ENCODE measurements around the gene MORC3. TPM values are rescaled to one million over a fixed set of nuclear protein-coding genes. Genes with fewer than 3 reads are reported as not detected.
A peak's percentile ranks its signal among the peaks of the same experiment; 100 is the strongest.
"Not testable (repeated sequence)": the region's sequence is repeated elsewhere in the genome, so short reads cannot be mapped to it uniquely, and the experiment has no call there.

The MORC3 gene
- total and polyA plus RNA-seq, 4 donors = 12.0 to 45.2 (median 28.5) TPM

DNA sequence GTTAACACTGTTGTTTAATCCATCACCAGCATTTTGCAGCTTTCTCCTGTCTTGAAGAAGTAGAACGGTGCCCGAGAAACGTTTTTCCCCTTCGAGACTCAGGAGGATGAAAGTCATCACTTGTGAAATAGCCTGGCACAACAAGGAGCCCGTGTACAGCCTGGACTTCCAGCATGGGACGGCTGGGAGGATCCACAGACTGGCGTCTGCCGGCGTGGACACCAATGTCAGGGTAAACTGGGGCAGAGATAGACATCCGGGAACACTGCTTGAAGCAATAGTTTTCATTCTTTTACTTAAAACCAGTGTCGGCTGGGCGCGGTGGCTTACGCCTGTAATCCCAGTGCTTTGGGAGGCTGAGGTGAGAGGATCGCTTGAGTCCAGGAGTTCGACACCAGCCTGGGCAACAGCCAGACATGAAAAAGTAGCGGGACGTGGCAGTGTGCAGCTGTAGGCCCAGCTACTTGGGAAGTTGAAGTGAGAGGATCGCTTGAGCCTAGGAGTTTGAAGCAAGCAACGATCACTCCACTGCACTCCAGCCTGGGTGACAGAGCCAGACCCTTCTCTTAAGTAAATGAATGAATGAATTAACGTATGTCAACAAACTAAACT, 66.1 kb downstream of the MORC3 start:
- Histone ChIP-seq H3K27me3 (ENCODE audit: control insufficient read depth in 1 of 2, insufficient read depth in 2 of 2, low read length in 1 of 2) (no peaks in the 10 kb centered on the region), H3K4me1 (ENCODE audit: control insufficient read depth in 1 of 2, insufficient read depth in 2 of 2, low read length in 2 of 2) (no peaks in the 10 kb centered on the region), H3K9me3 (ENCODE audit: control insufficient read depth, low read length) (no peaks in the 10 kb centered on the region), H3K36me3 (ENCODE audit: control insufficient read depth in 1 of 2, insufficient read depth in 2 of 2, low read length in 1 of 2) (no peaks in the 10 kb centered on the region), H3K27ac (ENCODE audit: low read depth in 1 of 2, low read length in 2 of 2) (no peak overlapping the region), H3K4me3 (ENCODE audit: low read length in 2 of 2) (peak overlapping the region; percentile 89 to 90)
- intact Hi-C loops (cut with DNase I) = no loop called here
- no peak for DNase-seq
- ATAC-seq (ENCODE audit: low FRiP score) = no peak
- 72 to 73% methylated on average over 21 of the region's 21 CpGs for WGBS, 2 donors

GRCh38 chr21:36388096-36388495, 68.1 kb downstream of the MORC3 start:
- intact Hi-C loops (cut with DNase I) = no loop called here
- DNase-seq (no peak), ATAC-seq (ENCODE audit: low FRiP score) (no peak)
- Histone ChIP-seq H3K36me3 (ENCODE audit: control insufficient read depth in 1 of 2, insufficient read depth in 2 of 2, low read length in 1 of 2) (no peaks in the 10 kb centered on the region), H3K27me3 (ENCODE audit: control insufficient read depth in 1 of 2, insufficient read depth in 2 of 2, low read length in 1 of 2) (no peaks in the 10 kb centered on the region), H3K4me1 (ENCODE audit: control insufficient read depth in 1 of 2, insufficient read depth in 2 of 2, low read length in 2 of 2) (no peaks in the 10 kb centered on the region), H3K4me3 (ENCODE audit: low read length in 2 of 2) (no peak overlapping the region), H3K9me3 (ENCODE audit: control insufficient read depth, low read length) (no peaks in the 10 kb centered on the region), H3K27ac (ENCODE audit: low read depth in 1 of 2, low read length in 2 of 2) (no peak overlapping the region)
- WGBS, 2 donors = 97 to 98% methylated on average over 6 of the region's 6 CpGs

- DNase-seq (no peak), ATAC-seq (ENCODE audit: low FRiP score) (no peak)
- H3K4me1 ChIP-seq (ENCODE audit: control insufficient read depth in 1 of 2, insufficient read depth in 2 of 2, low read length in 2 of 2) = no peaks in the 10 kb centered on the region
- no peak overlapping the region for H3K27ac ChIP-seq (ENCODE audit: low read depth in 1 of 2, low read length in 2 of 2)
- 26 to 31% methylated on average over 10 of the region's 10 CpGs for WGBS, 2 donors
- H3K27me3 ChIP-seq (ENCODE audit: control insufficient read depth in 1 of 2, insufficient read depth in 2 of 2, low read length in 1 of 2) = no peaks in the 10 kb centered on the region
- H3K36me3 ChIP-seq (ENCODE audit: control insufficient read depth in 1 of 2, insufficient read depth in 2 of 2, low read length in 1 of 2) = no peaks in the 10 kb centered on the region
- no peak overlapping the region for H3K4me3 ChIP-seq (ENCODE audit: low read length in 2 of 2)
- no peaks in the 10 kb centered on the region for H3K9me3 ChIP-seq (ENCODE audit: control insufficient read depth, low read length)
- intact Hi-C loops (cut with DNase I) = no loop called here
These were observed 68.8 kb downstream of the MORC3 start for GRCh38 chr21:36388835-36389234.

DNA sequence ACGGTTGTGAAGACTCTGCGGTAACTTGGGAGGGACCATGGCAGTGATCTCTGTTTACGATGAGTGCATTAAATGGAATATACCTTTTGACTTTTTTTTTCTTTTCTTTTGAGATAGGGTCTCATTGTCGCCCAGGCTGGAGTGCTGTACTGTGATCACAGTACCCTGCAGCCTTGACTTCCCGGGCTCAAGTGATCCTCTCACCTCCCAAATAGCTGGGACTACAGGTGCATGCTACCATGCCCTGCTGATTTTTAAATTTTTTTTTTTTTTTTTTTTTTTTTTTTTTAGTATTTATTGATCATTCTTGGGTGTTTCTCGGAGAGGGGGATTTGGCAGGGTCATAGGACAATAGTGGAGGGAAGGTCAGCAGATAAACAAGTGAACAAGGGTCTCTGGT, 71.7 kb downstream of the MORC3 start:
- H3K4me1 ChIP-seq (ENCODE audit: control insufficient read depth in 1 of 2, insufficient read depth in 2 of 2, low read length in 2 of 2); H3K9me3 ChIP-seq (ENCODE audit: control insufficient read depth, low read length); H3K27me3 ChIP-seq (ENCODE audit: control insufficient read depth in 1 of 2, insufficient read depth in 2 of 2, low read length in 1 of 2); DNase-seq; ATAC-seq (ENCODE audit: low FRiP score); intact Hi-C loops (cut with DNase I); H3K36me3 ChIP-seq (ENCODE audit: control insufficient read depth in 1 of 2, insufficient read depth in 2 of 2, low read length in 1 of 2); H3K4me3 ChIP-seq (ENCODE audit: low read length in 2 of 2); H3K27ac ChIP-seq (ENCODE audit: low read depth in 1 of 2, low read length in 2 of 2): not testable (repeated sequence)
- 97% methylated on average over 5 of the region's 6 CpGs for WGBS, 2 donors

DNA sequence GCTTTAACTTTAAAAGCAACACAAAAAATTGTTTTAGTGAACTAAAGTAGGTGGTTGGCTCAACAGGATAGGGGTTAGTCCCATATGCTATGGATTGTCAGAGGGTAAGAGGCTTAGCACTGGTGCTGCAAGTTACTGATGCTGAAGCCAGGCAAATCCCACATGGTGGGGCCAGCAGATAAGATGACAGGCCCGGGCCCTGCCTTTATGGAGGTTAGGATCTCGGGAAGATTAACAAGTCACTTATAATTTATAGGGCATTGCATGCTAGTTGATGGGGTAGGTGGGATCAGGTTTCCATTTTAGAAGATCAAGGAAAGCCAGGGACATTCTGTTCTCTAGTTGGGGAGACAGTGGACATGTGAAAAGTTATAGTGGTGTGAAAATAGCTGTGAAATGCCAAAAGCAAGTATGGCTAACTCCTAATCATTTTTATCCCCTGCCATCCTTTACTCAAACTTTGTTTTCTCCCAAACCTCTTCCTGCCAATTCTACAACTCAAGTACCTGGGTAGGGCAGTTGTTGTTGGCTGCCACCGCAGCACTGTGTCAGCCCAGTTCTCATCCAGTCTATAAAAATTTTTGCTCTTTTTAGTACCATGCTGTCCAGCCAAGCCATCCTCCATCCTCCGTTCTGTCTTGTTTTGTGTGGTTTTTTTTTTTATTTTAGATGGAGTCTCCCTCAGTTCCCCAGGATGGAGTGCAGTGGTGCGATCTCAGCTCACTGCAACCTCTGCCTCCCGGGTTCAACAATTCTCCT, 75.5 kb downstream of the MORC3 start:
- intact Hi-C loops (cut with DNase I) = no loop called here
- H3K27me3 ChIP-seq (ENCODE audit: control insufficient read depth in 1 of 2, insufficient read depth in 2 of 2, low read length in 1 of 2) = no peaks in the 10 kb centered on the region
- H3K4me1 ChIP-seq (ENCODE audit: control insufficient read depth in 1 of 2, insufficient read depth in 2 of 2, low read length in 2 of 2) = no peaks in the 10 kb centered on the region
- 86 to 91% methylated on average over 6 of the region's 6 CpGs for WGBS, 2 donors
- no peaks in the 10 kb centered on the region for H3K9me3 ChIP-seq (ENCODE audit: control insufficient read depth, low read length)
- no peaks in the 10 kb centered on the region for H3K36me3 ChIP-seq (ENCODE audit: control insufficient read depth in 1 of 2, insufficient read depth in 2 of 2, low read length in 1 of 2)
- DNase-seq (no peak), ATAC-seq (ENCODE audit: low FRiP score) (no peak)
- H3K27ac ChIP-seq (ENCODE audit: low read depth in 1 of 2, low read length in 2 of 2) = no peak overlapping the region
- H3K4me3 ChIP-seq (ENCODE audit: low read length in 2 of 2) = no peak overlapping the region

DNA sequence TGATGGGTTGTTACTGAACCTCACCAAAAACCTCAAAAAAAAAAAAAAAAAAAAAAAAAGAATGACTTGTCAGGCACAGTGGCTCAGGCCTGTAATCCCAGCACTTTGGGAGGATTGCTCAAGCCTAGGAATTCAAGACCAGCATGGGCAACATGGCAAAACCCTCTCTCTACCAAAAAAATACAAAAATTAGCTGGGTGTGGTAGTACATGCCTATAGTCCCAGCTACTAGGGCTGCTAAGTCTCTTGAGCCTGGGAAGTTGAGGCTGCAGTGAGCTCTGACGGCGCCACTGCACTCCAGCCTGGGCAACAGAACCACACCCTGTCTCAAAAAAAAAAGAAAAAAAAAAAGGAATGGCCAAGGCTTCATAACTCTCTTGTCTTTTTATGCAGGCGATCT, 76.3 kb downstream of the MORC3 start:
- no peaks in the 10 kb centered on the region for H3K27me3 ChIP-seq (ENCODE audit: control insufficient read depth in 1 of 2, insufficient read depth in 2 of 2, low read length in 1 of 2)
- DNase-seq (no peak), ATAC-seq (ENCODE audit: low FRiP score) (no peak)

DNA sequence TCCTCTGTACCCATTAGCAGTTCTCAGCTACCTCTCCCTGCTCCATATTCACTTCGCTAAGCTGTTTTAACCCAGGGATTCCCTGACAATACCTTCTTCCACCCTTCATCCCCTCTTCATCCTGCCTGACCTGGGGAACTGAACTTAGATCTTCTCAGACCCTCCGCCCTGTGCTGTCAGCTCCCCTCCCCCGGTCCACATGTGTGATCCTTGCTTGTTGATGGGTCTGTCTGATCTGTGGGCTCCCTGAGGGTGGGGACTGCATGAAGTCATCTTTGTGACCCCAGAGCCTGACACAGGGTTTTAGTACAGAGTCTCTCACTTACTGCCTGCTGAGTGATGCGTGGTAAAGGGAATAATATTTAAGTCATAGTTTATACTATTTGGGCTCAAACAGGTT, 77.0 kb downstream of the MORC3 start:
- DNase-seq (no peak), ATAC-seq (ENCODE audit: low FRiP score) (no peak)
- H3K4me3 ChIP-seq (ENCODE audit: low read length in 2 of 2) = no peak overlapping the region
- H3K36me3 ChIP-seq (ENCODE audit: control insufficient read depth in 1 of 2, insufficient read depth in 2 of 2, low read length in 1 of 2) = no peaks in the 10 kb centered on the region
- H3K4me1 ChIP-seq (ENCODE audit: control insufficient read depth in 1 of 2, insufficient read depth in 2 of 2, low read length in 2 of 2) = no peaks in the 10 kb centered on the region
- WGBS, 2 donors = 93 to 94% methylated on average over 4 of the region's 4 CpGs
- H3K9me3 ChIP-seq (ENCODE audit: control insufficient read depth, low read length) = no peaks in the 10 kb centered on the region
- H3K27ac ChIP-seq (ENCODE audit: low read depth in 1 of 2, low read length in 2 of 2) = no peak overlapping the region
- intact Hi-C loops (cut with DNase I) = no loop called here
- H3K27me3 ChIP-seq (ENCODE audit: control insufficient read depth in 1 of 2, insufficient read depth in 2 of 2, low read length in 1 of 2) = no peaks in the 10 kb centered on the region

More for the DNA sequence above, 76.3 kb downstream of the MORC3 start:
- Histone ChIP-seq H3K36me3 (ENCODE audit: control insufficient read depth in 1 of 2, insufficient read depth in 2 of 2, low read length in 1 of 2) (no peaks in the 10 kb centered on the region), H3K27ac (ENCODE audit: low read depth in 1 of 2, low read length in 2 of 2) (no peak overlapping the region), H3K9me3 (ENCODE audit: control insufficient read depth, low read length) (no peaks in the 10 kb centered on the region), H3K4me1 (ENCODE audit: control insufficient read depth in 1 of 2, insufficient read depth in 2 of 2, low read length in 2 of 2) (no peaks in the 10 kb centered on the region), H3K4me3 (ENCODE audit: low read length in 2 of 2) (no peak overlapping the region)
- WGBS, 2 donors = 96 to 97% methylated on average over 3 of the region's 3 CpGs
- intact Hi-C loops (cut with DNase I) = no loop called here

- Histone ChIP-seq H3K4me3 (ENCODE audit: low read length in 2 of 2) (no peak overlapping the region), H3K4me1 (ENCODE audit: control insufficient read depth in 1 of 2, insufficient read depth in 2 of 2, low read length in 2 of 2) (no peaks in the 10 kb centered on the region), H3K27me3 (ENCODE audit: control insufficient read depth in 1 of 2, insufficient read depth in 2 of 2, low read length in 1 of 2) (no peaks in the 10 kb centered on the region), H3K36me3 (ENCODE audit: control insufficient read depth in 1 of 2, insufficient read depth in 2 of 2, low read length in 1 of 2) (no peaks in the 10 kb centered on the region), H3K9me3 (ENCODE audit: control insufficient read depth, low read length) (no peaks in the 10 kb centered on the region), H3K27ac (ENCODE audit: low read depth in 1 of 2, low read length in 2 of 2) (no peak overlapping the region)
- ATAC-seq (ENCODE audit: low FRiP score) (no peak), DNase-seq (no peak)
- 91 to 93% methylated on average over 5 of the region's 5 CpGs for WGBS, 2 donors
- intact Hi-C loops (cut with DNase I) = no loop called here
These were observed 77.6 kb downstream of the MORC3 start for GRCh38 chr21:36397606-36398005.

DNA sequence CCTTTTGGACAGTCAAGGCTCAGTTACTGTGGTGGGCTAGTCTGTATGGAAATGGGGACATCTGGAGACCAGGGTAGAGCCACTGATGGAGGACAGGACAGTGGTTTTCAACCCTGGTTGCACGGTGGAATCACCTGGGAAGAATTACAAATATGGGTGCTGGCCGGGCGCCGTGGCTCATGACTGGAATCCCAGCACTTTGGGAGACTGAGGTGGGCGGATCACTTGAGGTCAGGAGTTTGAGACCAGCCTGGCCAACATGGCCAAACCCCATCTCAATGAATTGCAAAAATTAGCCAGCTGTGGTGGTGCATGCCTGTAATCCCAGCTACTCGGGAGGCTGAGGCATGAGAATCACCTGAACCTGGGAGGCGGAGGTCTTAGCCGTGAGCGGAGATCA, 79.7 kb downstream of the MORC3 start:
- DNase-seq; H3K9me3 ChIP-seq (ENCODE audit: control insufficient read depth, low read length); H3K4me3 ChIP-seq (ENCODE audit: low read length in 2 of 2); H3K27ac ChIP-seq (ENCODE audit: low read depth in 1 of 2, low read length in 2 of 2); H3K4me1 ChIP-seq (ENCODE audit: control insufficient read depth in 1 of 2, insufficient read depth in 2 of 2, low read length in 2 of 2); H3K27me3 ChIP-seq (ENCODE audit: control insufficient read depth in 1 of 2, insufficient read depth in 2 of 2, low read length in 1 of 2); H3K36me3 ChIP-seq (ENCODE audit: control insufficient read depth in 1 of 2, insufficient read depth in 2 of 2, low read length in 1 of 2); ATAC-seq (ENCODE audit: low FRiP score); intact Hi-C loops (cut with DNase I): not testable (repeated sequence)
- 96 to 97% methylated on average over 9 of the region's 9 CpGs for WGBS, 2 donors
